NCI-H526 treated with DMSO at 0.1 percent for 48 hours (cell line): ENCODE measurements around the gene GLCE.

Source experiments
- DNase-seq: peaks from one replicate; lab custom pipeline; 2025; lab: John Stamatoyannopoulos, UW

The GLCE gene

GRCh38 chr15:69206079-69206478 lies 45.6 kb downstream of the GLCE start:
- DNase-seq = no peak

GRCh38 chr15:69209661-69210060 lies 49.2 kb downstream of the GLCE start:
- DNase-seq = no peak

GRCh38 chr15:69210574-69210973 lies 50.1 kb downstream of the GLCE start:
- no peak for DNase-seq

DNA sequence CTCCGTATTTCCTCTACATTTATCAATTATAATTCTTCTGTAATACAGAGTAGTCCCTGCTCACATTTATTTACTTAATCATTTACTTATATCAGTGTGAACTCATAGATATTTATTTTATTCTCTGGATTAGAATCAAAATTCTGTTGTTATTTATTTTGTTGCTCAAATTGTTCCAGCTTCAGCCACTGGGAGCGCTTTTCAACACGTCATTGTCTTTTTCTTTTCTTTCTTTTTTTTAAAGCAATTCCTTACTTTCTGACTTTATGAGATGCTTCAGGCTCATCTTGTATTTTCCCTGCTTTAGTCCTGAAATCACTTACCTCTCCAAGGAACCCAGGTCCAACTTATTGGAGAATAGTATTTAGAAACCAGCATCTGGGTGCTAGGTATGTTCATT lies 53.4 kb downstream of the GLCE start:
- DNase-seq = no peak

- peak; percentile 69 for DNase-seq
Measured at GRCh38 chr15:69215314-69216035, 55.0 kb downstream of the GLCE start.

DNA sequence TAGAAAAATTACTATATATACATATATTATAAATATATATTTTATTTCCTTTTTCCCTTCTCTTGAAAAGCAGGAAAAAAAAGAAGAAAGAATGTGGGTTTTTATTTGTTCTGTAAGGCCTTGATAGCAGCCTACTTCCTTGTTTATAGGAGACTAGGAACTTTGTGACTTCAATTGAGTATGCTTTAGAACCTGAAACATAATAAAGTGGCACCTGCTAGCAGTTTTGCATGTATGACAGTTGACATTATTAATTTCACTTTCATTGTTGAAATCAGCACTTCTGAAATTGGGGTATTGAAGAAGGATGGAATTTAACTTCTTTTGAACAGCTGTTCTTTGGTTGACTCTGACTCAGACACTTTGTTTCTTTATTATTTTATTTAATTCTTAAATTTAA lies 56.9 kb downstream of the GLCE start:
- peak; percentile 69 for DNase-seq

DNA sequence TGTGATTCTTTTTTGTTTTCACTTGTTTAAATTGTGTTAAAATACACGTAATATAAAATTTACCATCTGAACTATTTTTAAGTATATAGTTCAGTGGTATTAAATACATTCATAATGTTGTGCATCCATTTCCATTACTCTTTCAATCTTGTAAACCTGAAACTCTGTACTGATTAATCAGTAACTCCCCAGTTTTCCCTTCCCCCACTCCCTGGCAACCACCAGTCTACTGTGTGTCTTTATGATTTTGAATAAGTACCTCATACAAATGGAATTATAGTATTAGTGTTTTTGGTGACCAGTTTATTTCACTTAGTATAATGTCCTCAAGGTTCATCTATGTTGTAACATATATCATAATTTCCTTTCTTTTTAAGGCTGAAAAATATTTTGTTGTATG lies 59.3 kb downstream of the GLCE start:
- DNase-seq = no peak

GRCh38 chr15:69222002-69222474 lies 61.6 kb downstream of the GLCE start:
- no peak for DNase-seq

- no peak for DNase-seq
Measured at GRCh38 chr15:69223083-69223813, 62.8 kb downstream of the GLCE start.

- no peak for DNase-seq
Measured at GRCh38 chr15:69224383-69224782, 63.9 kb downstream of the GLCE start.

DNA sequence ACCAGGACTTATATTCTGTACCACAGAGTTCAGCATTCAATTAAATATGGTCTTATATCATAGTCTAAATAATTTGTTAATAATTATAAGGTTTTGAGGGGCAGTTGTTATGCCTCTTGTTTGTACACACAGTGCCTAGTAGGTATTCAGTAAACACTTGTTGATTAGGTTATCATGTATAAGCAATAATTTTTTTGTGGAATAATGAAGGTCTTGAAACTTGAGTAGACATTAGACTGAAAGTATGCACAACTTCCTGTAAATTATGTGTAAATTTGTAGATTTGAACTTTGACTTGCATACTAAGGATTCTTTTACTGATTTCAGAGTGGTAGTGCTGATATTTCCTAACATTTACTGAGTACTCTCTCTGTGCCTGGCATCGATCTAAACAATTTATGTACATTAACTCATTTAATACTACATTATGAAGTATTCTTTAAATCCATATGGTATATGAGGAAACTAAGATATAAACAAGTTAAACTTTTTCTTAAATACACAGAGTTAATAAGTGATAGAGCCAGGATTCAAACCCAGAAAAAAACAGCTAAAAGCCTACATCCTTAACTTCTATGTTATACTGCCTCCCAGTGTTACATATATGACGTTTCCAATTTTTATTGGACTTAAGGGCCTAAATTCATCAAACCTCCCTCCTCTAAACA lies 65.1 kb downstream of the GLCE start:
- DNase-seq = peak; percentile 26

- DNase-seq = no peak
Measured at GRCh38 chr15:69226023-69226355, 65.6 kb downstream of the GLCE start.

- no peak for DNase-seq
Measured at GRCh38 chr15:69232144-69232543, 71.7 kb downstream of the GLCE start.

DNA sequence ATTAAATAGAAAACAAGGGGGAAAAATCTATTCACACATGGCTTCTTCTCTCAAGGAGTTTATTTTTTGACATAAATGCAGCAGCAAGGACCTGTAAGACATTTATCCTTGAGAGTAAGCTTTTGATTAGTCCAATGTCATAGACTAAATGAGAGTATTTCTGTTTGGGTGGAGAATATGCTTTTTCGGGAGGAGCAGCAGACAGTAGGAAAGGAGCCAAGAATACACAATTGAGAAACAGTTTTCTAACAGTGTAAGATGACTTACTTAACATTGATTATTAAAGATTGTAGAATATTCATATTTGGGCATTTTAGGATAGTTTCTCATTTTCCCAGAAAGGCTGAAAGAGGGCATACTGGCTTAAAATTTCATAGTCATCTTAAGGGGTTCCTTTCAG lies 72.3 kb downstream of the GLCE start:
- no peak for DNase-seq

GRCh38 chr15:69234676-69235075 lies 74.2 kb downstream of the GLCE start:
- DNase-seq = no peak

GRCh38 chr15:69236505-69236904 lies 76.1 kb downstream of the GLCE start:
- DNase-seq = no peak

DNA sequence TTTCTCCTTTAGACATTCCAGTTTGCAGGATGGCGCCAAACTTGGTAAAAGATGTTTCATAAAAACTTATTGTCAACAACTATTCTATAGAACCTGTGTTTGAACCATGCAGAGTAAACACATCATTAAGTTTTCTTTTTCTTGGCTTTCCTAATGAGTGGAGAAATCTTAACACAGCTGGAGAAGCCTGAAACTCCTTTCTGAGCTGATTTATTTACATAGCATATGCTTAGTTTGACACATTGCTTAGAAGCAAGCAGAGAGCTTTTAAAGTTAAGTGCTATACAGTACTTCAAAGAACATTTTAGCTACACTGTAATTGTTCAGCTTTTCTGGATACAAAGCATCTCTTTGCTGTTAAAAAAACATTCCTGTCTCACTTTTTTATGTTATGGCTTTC lies 77.3 kb downstream of the GLCE start:
- DNase-seq = no peak

GRCh38 chr15:69244798-69245197 lies 84.4 kb downstream of the GLCE start:
- no peak for DNase-seq

- no peak for DNase-seq
Measured at GRCh38 chr15:69253156-69253555, 92.7 kb downstream of the GLCE start.

GRCh38 chr15:69265347-69265955 lies 105.0 kb downstream of the GLCE start:
- DNase-seq = no peak

GRCh38 chr15:69271217-69271616 lies 110.8 kb downstream of the GLCE start:
- no peak for DNase-seq

DNA sequence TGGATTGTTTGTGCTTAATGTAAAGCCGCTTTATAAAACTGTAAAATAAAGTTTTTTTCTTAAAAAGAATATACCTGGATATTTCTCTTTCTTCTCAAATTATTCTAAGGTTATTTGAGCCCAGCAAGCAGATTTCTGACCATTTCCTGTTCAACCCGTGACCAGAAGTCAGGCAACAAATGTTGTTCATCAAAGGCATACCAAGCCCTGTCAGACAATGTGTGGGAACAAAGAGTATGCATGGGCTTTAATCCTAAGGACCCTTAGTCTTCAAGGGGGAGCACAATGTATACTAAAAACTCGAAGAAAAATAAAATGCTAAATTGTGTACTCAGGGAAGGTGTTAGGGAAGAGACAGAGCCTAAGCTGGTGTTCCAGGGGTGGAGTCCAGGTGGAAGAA lies 111.7 kb downstream of the GLCE start:
- no peak for DNase-seq

DNA sequence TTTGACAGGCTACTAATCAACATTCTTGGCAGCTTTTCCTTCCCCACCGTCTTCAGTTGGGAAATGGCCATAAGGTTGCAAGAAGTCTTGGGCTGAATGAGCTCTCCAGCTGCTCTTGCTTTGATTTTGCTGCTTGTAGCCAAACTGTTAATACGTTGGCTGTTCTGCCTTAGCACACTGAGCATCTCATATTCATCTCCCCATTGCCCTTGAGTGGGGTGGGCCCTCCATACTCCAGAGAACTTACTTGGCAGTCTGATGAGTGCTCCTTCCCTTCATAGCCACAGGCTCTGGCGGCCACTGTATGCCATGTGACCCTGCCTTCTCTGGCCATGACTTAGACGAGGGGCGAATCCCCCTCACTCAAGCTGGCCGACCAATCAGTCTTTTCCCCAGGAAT lies 112.5 kb downstream of the GLCE start:
- DNase-seq = no peak
